ENCODE measurements around the gene MTERF4.

MTERF4 gene

GRCh38 chr2:241047253-241048010, 54.7 kb downstream of the MTERF4 start:
- no peak for DNase-seq
